Measurements from ENCODE around the gene CHRND. TPM values are rescaled to one million over a fixed set of nuclear protein-coding genes. Genes with fewer than 3 reads are reported as not detected.
A peak's percentile ranks its signal among the peaks of the same experiment; 100 is the strongest.

Gene CHRND
- total RNA-seq, 3 donors from 2014 or later = not detected

DNA sequence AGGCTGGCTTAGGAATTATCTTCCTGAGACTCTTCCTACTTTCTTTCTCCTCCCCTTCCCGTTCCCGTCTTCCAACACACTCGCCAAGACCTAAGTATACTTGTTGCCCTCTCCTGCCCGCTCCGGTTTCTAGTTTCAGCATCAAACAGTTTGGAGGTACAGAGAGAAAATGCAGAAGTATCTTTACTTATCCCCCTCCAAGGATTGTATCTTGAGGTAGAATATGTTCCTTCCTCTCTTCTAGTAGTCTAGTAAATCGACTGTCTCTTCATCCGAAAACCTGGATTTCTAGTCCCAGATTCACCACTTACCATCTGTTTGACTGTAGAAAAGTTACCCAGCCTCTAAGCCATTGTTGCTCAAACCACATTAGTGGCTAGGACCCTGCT is 25.3 kb downstream of the CHRND start:
- Histone ChIP-seq H3K9me3 (no peaks in the 10 kb centered on the region), H3K4me3 (peak overlapping the region; percentile 87 to 93 (median 87)), H3K4me1 (peaks cover 0 to 7% of the 10 kb centered on the region in 2 donors), H3K27ac (peak overlapping the region; percentile 98 to 99), H3K27me3 (no peaks in the 10 kb centered on the region), H3K36me3 (no peaks in the 10 kb centered on the region)
- intact Hi-C loops (cut with DNase I; ENCODE audit: low total_unique reads) = no loop called here
- no peak for DNase-seq (ENCODE audit: low spot score in 2 of 2)
- TF ChIP-seq, protein P1, sequence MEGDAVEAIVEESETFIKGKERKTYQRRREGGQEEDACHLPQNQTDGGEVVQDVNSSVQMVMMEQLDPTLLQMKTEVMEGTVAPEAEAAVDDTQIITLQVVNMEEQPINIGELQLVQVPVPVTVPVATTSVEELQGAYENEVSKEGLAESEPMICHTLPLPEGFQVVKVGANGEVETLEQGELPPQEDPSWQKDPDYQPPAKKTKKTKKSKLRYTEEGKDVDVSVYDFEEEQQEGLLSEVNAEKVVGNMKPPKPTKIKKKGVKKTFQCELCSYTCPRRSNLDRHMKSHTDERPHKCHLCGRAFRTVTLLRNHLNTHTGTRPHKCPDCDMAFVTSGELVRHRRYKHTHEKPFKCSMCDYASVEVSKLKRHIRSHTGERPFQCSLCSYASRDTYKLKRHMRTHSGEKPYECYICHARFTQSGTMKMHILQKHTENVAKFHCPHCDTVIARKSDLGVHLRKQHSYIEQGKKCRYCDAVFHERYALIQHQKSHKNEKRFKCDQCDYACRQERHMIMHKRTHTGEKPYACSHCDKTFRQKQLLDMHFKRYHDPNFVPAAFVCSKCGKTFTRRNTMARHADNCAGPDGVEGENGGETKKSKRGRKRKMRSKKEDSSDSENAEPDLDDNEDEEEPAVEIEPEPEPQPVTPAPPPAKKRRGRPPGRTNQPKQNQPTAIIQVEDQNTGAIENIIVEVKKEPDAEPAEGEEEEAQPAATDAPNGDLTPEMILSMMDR (IDR thresholded peaks at IDR 0.05) = no peak
- TF ChIP-seq POLR2AphosphoS5 (IDR thresholded peaks at IDR 0.05) = no peak
- TF ChIP-seq POLR2A (IDR thresholded peaks at IDR 0.05) = no peak

DNA sequence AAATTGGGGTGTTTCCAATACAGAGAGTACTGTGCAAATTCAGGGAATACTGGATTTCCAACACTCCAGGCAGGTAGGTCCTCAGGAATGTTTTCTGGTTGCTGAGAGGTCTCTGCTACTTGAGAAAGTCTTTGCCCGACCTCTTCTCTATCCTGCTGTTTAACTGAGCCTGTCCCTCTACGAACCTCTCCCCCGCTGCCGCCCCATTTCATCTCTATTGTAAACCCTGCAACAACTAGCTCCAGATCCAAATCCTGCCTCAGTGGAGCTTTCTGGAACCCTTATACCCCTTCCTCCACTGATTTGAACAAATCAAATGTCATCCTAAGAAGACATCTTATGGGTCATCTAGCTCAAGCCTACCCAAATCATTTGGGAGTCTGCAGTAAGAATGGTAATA is 25.8 kb downstream of the CHRND start:
- Histone ChIP-seq H3K27me3 (no peaks in the 10 kb centered on the region), H3K36me3 (no peaks in the 10 kb centered on the region), H3K9me3 (no peaks in the 10 kb centered on the region), H3K4me1 (peaks cover 0 to 7% of the 10 kb centered on the region in 2 donors), H3K27ac (peak overlapping the region in 1 of 2 donors; percentile 98), H3K4me3 (peak overlapping the region; percentile 87 to 93 (median 87))
- intact Hi-C loops (cut with DNase I; ENCODE audit: low total_unique reads) = no loop called here
- no peak for DNase-seq (ENCODE audit: low spot score in 2 of 2)
- no peak for TF ChIP-seq POLR2A (IDR thresholded peaks at IDR 0.05)
- TF ChIP-seq, protein P1 (IDR thresholded peaks at IDR 0.05) = no peak
- TF ChIP-seq POLR2AphosphoS5 (IDR thresholded peaks at IDR 0.05) = no peak

DNA sequence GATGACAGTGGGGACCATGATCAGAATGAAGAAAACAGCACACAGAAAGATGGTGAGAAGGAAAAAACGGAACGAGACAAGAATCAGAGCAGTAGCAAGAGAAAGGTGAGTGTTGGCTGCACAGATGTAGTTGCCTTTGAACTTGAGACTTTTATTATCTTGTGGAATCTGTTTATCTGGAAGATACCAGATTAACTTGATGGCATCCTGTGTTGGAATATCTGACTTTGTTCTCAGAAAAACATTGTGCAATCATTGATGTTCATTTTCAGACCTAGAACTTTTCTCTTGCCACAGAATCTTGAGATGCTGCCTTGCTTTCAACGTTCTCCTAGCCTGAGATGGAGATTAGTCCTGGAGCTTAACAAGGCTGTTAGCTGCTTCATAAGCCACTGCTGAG is 30.5 kb downstream of the CHRND start:
- H3K27ac ChIP-seq = no peak overlapping the region
- no peaks in the 10 kb centered on the region for H3K9me3 ChIP-seq
- no peaks in the 10 kb centered on the region for H3K27me3 ChIP-seq
- no peak overlapping the region for H3K4me3 ChIP-seq
- DNase-seq (ENCODE audit: low spot score in 2 of 2) = no peak
- TF ChIP-seq POLR2AphosphoS5 (IDR thresholded peaks at IDR 0.05) = no peak
- TF ChIP-seq, protein P1 (IDR thresholded peaks at IDR 0.05) = no peak
- TF ChIP-seq POLR2A (IDR thresholded peaks at IDR 0.05) = no peak
- H3K36me3 ChIP-seq = no peaks in the 10 kb centered on the region
- intact Hi-C loops (cut with DNase I; ENCODE audit: low total_unique reads) = no loop called here
- H3K4me1 ChIP-seq = peaks cover 0 to 7% of the 10 kb centered on the region in 2 donors

DNA sequence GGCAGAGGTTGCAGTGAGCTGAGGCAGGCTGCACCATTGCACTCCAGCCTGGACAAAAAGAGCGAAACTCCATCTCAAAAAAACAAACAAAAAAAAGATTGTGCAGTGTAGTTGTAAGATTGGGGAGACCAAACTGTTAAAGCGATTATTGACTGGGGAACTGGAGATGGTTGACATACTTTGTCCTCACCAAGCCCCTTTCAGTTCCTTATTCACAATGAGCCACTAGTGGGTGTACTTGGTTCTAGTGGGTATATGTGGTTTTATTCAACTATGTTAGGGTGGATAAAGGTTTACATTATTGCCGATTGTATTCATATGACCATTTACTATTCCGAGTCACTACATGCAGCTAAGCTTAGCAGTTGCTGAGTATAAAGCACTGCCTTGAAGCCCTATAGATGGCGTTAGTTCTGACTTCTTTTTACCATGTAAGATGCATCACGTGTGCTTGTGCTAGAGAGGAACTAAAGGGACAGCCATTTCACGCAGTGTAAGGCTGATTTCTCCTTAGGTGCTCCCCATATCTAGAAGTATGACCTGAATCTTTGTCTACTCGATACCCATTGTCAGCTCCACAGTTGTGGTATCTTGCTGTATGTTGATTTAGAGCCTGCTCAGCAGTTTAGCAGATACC is 36.7 kb downstream of the CHRND start:
- H3K4me1 ChIP-seq = no peaks in the 10 kb centered on the region
- no peaks in the 10 kb centered on the region for H3K36me3 ChIP-seq
- DNase-seq (ENCODE audit: low spot score in 2 of 2) = no peak
- H3K4me3 ChIP-seq = no peak overlapping the region
- H3K9me3 ChIP-seq = no peaks in the 10 kb centered on the region
- intact Hi-C loops (cut with DNase I; ENCODE audit: low total_unique reads) = no loop called here
- TF ChIP-seq POLR2A (IDR thresholded peaks at IDR 0.05) = no peak
- TF ChIP-seq, protein P1 (IDR thresholded peaks at IDR 0.05) = no peak
- no peak for TF ChIP-seq POLR2AphosphoS5 (IDR thresholded peaks at IDR 0.05)
- no peak overlapping the region for H3K27ac ChIP-seq
- H3K27me3 ChIP-seq = no peaks in the 10 kb centered on the region

DNA sequence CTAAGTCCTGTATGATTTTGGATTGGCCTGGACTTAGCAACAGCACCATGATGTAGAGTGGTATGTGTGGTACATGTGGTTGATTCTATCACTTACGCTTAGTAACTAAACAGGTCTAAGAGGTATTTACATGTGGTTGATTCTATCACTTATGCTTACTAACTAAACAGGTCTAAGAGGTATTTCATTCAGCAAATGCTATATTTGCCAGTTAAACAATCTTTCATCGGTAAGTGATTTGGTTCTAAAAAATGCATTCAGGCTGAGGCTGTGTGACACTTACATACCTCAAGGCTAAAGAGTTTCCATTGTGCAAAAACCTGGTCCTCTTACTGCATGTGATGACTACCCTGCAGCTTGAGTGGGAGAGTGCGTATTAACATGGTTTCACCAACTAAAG is 37.6 kb downstream of the CHRND start:
- intact Hi-C loops (cut with DNase I; ENCODE audit: low total_unique reads) = no loop called here
- Histone ChIP-seq H3K27me3 (no peaks in the 10 kb centered on the region), H3K36me3 (no peaks in the 10 kb centered on the region), H3K9me3 (no peaks in the 10 kb centered on the region), H3K27ac (no peak overlapping the region), H3K4me1 (no peaks in the 10 kb centered on the region), H3K4me3 (no peak overlapping the region)
- TF ChIP-seq POLR2AphosphoS5 (IDR thresholded peaks at IDR 0.05) (no peak), POLR2A (IDR thresholded peaks at IDR 0.05) (no peak)
- TF ChIP-seq, protein P1 (IDR thresholded peaks at IDR 0.05) = no peak
- no peak for DNase-seq (ENCODE audit: low spot score in 2 of 2)
